Activated T-cell treated with anti-CD3 and anti-CD28 coated beads, Interleukin-2, amount 50 U/mL, for 1 hour (primary cell): ENCODE data around the gene SLC39A11.
"Not testable (repeated sequence)": the region's sequence is repeated elsewhere in the genome, so short reads cannot be mapped to it uniquely, and the experiment has no call there.

Source experiments
- DNase-seq: peaks from one replicate; pipeline ENCODE4 v3.0.0-alpha.2; 2020

The SLC39A11 gene

DNA sequence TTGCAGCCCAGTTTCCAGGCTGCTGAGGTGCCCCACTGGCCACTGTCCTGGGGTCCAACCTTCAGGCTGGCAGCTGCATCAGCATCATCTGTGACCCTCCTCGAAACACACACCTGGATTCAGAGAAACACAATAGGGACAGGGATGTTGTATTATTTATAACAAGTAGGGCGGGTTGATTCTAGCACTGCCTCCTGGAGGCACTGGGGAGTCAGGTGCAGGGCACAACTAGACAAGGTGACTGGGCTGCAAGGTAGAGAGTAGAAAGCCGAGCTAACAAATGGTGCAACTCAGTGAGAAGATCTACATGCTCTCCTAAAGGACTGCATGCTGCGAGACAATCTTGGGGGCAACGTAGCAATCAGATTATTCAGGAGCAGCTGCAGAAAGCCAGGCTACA is 317.3 kb downstream of the SLC39A11 start:
- no peak for DNase-seq

DNA sequence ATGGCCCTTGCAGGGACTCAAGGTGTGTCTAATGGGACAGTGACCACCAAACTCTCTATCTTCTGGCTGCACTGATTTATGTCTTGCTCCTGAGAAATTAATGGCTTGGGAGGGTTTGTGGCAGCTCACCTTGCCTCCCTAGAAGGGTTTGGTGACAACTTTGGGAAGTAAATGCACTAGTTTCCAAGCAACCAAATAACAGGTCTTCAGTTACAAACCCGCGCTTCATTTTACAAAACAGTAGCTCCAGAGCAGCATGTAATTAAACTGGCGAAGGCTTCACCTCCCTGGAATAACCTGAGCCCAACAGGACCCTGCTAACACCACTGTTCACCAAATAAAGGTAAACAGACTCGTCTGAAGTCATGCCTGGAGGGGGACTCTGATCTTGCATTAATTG is 318.3 kb downstream of the SLC39A11 start:
- no peak for DNase-seq

DNA sequence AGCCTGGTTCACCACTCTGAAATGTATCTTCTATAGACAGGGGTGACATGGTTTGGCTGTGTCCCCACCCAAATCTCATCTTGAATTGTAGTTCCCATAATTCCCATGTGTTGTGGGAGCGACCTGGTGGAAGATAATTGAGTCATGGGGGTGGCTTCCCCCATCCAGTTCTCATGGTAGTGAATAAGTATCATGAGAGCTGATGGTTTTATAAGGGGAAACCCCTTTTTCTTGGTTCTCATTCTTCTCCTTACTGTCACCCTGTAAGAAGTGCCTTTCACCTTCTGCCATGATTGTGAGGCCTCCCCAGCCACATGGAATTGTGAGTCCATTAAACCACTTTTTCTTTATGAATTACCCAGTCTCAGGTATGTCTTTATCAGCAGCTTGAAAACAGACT is 319.3 kb downstream of the SLC39A11 start:
- not testable (repeated sequence) for DNase-seq

DNA sequence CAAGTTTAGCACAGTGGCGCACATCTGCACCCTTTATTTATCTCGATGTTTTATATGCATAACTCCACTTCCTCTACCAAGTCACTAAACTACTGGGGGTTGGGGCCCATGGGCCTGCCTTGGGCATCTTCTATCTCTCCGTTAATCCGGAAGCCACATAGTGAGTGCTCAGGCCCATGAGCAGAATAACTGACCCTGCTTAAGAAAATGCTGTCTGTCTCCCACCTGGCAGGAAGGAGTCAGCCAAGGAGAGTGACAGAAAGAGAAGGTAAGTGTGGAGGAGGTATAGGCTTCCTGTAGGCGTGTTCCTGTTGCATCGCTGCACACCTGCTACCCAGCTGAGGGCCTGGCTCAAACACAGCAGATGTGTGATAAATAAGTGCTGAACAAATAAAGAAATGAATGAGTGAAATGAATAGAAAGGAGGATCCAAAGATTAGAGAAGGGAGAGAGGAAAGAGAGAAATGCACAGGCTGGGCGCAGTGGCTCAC is 320.1 kb downstream of the SLC39A11 start:
- DNase-seq: no peak

DNA sequence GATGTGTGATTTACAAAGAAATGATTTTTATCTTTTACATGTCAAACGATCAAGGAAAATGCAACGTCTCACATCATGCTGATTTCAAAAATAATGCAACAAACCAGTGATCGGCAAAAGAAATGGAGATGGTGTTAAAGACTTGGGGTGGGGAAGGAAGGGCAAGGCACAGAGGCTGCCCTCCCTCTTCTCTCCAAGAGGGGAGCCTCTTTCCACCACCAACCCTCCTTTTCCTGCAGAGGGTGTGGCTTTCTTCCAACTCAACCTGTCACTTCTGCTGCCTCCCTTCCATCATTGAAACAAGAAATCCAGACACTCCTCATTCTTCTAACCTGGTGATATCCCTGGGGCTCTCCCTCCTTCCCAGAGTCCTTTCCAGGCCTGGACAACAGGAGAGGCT is 320.8 kb downstream of the SLC39A11 start:
- DNase-seq: no peak

DNA sequence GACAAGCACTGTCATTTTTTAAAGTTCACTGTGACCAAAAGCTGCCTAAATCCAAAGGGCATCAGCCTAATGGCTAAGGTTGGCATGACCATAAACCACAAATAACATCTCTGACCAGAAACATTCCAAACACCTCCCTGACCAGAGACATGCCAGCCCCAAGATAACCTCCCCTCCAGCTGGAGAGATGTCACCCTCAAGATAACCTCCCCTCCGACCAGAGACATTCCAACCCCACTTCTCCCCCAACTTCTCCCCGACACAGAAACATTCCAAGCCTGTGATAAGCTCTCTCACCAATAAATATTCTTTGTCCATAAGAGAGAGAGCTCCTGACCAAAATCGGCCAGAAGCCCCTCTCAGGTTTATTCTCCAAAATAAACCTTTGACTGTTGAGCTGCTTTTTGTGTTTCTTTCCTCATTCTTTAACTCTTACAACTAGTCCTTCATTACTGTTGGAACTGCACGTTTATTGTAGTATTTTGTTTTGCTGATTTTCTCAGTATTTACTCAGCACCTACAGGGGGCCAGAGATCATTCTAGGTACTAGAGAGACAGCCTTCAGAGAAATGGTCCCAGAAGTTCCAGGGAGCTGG is 325.6 kb downstream of the SLC39A11 start:
- no peak for DNase-seq

DNA sequence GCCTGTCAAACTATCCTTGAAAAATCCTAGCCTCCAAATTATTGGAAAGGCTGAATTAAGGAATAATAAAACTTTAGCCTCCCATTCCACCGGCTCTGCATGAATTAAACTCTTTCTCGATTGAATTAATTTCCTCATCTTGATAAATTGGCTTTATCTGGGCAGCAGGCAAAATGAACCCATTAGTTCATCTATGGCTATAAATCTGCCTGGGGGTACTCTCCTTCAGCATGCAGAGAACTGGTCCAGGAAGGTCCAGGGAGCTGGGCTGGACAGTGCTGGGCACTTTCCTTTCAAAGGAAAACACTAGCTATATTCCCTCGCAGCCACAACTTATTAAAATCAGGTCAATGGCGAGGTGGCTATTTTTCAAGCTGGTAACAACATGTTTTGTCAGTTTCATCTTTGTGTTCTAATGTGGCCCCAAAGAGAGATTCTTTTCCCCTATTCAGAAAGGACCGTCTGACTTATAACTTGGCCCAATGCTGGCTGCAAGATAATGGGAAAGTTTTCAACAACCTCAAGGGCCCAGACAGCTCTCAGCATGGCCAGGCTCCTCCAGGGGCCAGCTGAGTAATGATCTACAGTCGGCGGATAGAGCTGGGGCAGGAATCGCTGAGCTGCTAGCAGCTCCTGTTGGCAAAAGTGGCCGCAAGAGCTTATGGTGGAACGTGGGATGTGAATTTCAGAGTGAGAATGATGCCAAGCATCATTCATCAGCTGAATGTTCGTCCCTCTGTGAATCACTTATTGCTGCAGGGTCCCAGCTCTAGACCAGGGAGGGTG is 326.9 kb downstream of the SLC39A11 start:
- DNase-seq: no peak

DNA sequence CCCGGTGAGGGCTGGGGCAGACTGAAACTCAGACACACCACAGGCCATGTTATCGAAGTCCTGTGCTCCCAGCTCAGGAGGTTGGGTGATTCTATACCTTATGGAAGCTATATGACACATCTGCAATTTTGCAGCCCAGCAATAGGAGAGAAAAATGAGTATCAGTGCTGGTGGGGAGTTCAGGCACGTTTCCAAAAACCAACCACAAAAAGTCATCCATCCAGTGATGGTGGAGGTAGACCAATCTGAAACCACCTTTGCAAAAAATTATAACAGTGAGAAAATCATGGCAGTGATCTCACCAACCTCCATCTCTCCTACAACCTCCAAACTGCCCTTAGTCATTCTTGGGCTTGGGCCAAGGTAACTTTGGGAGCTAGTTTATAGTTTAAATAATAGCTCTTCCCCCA is 327.9 kb downstream of the SLC39A11 start:
- DNase-seq: no peak

DNA sequence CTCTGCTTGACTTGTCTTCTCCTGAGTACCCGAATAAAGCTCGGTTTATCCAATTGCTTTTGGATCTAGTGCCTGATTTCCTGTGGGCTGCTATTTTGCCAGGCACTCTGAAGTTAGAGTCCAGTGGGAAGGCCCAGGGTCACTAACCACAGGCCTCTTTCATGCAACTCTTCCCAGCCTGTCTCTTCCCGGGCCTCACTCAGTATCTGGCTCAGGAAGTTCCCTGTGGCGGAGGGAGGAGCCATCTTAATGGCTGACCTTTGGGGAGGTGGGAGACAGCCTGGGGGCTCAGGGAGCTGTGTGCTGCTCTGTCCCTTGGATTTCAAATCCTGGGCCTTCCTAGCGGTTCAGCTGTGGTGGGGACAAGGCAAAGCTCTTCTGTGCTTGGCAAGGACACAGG is 328.5 kb downstream of the SLC39A11 start:
- no peak for DNase-seq

DNA sequence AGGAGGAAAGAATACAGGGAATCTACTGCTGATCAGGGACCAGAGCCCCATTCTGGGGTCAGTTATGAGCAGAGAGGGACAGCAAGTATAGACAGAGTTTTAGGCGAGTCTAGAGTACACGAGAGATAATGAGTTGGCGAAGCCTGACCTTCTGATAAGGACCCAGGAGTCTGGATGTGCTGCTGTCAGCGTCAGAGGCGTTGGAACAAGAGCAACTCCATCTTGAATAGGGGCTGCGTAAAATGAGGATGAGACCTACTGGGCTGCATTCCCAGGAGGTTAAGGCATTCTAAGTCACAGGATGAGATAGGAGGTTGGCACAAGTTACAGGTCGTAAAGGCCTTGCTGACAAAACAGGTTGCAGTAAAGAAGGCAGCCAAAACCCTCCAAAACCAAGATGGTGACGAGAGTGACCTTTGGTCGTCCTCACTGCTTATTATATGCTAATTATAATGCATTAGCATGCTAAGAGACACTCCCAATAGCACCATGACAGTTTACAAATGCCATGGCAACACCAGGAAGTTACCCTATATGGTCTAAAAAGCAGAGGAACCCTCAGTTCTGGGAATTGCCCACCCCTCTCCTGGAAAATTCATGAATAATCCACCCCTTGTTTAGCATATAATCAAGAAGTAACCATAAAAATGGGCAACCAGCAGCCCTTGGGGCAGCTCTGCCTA is 330.5 kb downstream of the SLC39A11 start:
- not testable (repeated sequence) for DNase-seq

DNA sequence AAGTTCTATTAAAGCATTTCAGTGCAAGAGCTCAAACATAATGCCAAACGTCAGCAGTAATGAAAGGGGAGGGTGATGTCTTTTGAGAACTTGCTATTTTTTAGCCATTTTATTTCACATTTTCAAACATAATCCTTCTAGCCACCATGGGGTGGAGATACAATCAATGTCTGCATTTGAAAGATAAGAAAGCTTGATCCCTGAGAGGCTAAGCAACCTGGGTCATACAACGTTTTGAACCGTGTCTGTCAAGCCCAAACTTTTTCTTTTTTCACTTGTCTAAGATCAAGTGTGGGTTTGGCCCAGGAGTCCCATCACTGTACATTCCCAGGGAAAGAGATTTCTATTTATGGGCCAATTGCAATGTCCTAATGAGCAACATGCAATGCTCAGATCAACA is 331.1 kb downstream of the SLC39A11 start:
- no peak for DNase-seq

DNA sequence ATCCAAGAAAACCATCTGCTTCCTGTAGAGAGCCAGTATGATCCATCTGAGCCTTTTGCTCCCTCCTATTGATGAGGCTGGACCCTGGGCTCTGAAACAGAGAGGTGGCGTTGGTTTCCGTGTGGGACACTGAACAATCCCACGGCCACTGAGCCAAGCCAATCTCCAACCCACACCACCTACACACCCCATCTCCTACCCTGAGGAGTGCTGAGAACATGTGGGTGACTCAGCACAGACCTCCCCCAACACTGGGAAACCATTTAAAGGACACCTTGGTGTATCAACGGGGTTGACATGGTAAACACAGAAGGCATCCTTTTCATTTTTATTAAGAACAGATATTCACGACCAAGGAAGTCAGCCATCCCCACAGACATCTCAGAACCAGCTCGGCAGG is 332.1 kb downstream of the SLC39A11 start:
- DNase-seq: no peak

DNA sequence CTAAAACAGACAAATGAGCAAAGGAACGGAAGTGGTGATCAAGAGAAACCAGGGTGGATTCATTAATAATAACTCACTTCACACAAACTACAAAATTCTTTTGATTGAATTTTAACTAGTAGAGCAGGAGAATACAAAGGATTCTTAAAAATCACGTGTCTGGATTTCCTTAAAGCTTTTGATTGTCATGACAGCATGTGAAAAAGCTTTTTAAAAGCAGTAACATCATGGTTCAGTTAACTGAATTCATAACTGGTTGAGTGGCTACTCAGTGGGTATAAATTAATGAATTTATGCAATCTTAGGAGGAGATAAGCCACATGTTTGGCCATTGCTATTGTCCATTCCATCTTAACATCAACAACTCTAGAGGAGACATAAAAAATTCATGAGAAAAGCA is 333.2 kb downstream of the SLC39A11 start:
- no peak for DNase-seq

DNA sequence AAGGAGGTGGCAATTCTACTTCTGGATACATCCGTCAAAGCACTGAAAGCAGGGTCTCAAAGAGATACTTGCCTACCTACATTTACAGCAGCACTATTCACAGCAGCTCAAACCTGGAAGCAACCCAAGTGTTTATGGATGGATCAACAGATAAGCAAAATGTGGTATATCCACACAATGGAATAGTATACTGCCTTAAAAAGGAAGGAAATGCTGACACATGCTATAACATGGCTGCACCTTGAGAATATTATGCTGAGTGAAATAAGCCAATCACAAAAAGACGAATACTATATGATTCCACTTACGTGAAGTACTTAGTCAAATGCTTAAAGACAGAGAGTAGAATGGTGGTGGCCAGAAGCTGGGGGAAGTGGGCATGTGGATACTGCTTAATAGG is 336.2 kb downstream of the SLC39A11 start:
- DNase-seq: no peak

DNA sequence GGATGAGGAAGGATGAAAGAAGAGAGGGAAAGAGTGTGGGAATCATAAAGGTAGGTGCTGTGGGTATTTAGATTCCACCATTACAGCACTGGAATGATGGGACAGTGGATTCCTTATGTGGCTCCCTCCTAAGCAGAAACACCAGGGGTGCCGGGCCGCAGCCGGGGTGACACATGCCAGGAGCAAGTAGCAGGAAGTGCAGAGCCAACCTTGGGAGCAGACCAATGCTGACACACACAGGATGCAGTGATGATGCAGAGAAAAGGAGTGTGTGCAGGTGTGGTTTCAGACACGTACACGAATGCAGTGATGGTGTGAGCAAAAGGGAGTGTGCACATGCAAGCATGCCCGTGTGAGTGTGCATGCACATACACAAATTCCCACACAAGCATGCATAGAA is 338.0 kb downstream of the SLC39A11 start:
- DNase-seq: no peak

DNA sequence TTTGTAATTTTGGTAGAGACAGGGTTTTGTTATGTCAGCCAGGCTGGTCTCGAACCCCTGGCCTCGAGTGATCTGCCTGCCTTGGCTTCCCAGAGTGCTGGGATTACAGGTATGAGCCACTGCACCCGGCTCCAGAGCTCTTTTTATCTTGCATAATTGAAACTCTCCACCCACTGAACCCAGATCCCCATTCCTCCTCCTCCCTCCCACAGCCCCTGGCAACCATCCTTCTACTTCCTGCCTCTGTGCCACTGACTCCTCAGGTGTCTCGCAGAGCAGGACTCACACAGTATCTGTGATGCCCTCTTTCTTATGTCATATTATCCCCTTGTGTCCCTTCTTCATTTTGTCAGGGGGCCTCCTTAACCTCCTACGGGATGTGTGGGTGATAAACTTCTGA is 340.7 kb downstream of the SLC39A11 start:
- no peak for DNase-seq

DNA sequence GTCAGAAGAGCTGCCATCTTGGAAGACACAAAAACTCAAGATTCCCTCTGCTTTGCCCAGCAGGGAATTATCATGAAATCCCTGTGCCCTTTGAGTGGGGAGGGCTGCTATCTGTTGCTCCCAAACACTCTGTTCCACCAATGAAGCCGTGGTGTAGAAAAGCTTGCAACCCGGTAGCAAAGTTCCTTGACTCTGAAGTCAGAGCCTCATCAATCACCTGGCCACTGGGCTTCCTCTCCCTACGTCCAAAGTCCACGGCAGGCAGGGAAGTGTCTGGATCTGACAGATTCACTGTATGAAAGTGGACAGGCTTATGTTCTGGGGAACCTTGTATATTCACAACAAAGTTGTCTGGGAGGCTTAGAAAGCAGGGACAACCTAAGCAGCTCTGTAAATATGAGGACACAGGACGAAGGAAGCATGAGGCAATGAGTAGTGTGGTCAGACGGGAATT is 343.3 kb downstream of the SLC39A11 start:
- no peak for DNase-seq

DNA sequence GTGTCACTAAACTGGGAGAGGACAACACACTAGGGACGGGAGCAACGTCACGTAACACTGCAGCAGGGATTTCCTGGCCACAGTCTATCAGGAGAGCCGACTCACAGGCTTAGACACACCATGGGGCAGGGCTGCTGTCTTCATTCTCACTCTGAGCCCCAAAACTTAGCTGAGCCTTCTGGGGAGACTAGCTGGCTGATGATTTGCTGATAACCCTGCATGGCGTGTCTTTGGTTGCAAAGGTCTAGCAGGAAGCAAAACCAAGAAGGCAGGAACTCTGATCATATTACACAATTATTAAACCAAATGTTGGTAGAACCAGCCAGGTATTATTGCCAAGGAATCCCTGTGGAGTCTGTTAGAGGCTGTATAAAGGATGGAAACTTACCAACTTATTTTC is 345.0 kb downstream of the SLC39A11 start:
- no peak for DNase-seq

DNA sequence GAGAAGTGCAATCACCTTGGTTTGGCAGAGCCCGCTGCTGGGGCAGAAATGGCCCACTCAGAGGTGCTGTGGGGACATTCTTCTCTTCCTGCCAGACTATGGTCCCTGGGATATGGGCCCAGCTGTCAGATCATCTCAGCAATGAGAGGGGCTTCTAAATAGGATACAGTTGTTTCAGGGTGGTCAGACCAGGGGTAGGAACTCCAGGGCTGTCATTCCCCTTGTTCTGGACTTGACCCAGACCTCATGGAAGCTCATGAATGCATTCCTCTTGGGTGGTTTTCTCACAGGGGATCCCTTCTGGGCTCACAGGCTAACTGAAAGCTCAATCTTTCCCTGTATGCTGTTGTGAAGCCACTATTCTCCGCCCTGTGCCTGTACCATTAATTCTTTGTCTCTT is 347.2 kb downstream of the SLC39A11 start:
- no peak for DNase-seq

DNA sequence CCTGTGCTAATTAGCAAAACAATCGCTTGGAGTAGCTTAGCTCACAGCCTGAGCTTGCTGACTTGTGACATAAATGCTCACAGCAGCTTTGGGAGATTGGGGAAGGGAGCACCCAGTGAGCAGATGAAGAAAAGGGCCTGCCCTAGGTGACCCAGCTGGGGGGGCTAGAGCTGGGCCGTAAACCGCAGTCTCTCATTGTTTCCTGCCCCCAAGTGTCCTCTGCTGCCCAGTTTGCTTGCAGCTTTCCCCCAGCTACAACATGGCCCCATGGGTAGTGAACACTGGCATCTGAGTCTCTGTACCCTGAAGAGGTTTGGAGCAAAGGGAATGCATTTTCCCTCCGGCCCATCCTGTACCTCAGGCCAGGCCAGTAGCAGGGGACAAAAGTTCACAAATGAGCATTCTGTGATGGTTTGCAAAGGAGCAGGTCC is 349.4 kb downstream of the SLC39A11 start:
- no peak for DNase-seq

DNA sequence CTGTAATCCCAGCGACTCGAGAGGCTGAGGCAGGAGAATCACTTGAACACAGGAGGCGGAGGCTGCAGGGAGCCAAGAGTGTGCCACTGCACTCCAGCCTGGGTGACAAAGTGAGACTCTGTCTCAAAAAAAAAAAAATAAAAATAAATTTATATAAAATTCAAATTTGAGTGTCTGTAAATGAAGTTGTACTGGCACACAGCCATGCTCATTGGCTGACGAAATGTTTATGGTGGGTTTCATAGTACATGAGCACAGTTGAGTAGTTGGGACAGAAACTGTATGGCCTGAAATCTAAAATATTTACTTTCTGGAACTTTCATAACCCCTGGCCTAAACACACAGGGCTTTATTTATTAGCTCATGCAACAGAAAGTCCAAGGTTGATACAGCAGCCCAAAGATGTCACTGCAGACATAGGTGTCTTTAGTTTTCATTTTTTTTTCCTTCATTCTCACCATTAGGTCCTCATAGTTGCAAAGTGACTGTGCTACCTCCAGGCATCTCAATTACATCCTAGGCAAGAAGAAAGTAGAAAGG is 355.3 kb downstream of the SLC39A11 start:
- DNase-seq: no peak

DNA sequence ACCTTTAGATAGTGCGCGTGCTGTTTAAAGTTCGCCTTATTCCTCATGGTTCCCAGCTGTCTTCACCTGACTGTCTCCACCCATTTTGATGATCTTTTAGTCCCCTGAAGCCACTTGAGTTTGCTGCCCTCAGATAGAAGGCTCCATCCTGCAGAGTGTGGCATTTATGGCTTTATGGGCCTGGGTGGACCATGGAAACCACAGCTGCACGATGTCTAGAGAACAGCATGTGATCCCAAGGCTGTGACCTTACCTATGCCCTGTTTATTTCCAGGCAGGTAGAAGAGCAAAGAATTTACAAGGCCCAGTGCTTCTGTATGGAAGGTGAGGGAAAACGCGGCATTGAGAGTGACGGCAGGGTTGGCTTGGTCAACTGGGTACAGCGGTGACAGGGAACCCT is 356.9 kb downstream of the SLC39A11 start:
- DNase-seq: no peak

DNA sequence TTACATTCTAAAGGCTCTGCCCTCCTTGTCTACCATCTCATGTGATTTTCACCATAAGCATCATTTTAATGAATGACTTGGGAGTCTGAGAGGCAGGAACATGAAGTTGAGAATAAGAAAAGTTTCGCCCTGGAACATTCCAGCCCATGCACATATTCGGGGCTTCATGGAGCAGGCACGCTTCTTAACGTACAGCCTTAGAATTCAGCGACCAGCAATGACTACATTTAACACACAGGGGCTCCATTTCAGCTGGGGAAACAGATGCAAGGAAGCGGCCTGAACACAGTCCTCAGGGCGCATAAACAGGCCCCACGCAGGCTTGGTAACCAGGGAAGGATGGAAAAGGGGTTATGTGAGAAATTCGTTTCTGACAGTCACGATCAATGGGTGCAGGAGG is 357.4 kb downstream of the SLC39A11 start:
- no peak for DNase-seq

DNA sequence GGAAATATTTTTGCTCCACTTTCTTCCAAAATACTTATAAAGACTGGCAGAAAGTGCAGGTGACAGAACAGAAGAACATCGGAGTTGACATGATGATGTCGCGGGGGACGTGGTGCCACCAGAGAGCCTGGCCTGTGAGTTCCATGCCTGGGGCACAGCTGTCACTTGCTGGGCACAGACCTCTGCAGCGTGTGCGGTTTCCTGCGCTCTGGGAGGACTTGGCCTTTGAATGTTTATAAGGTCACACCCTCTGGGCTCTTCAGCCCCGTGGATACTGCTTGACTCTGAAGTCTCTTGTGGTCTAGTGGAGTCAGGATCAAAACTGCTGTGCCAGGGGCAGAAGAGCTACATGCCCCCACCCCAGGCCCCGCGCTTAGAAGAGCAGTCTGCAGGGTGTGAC is 357.9 kb downstream of the SLC39A11 start:
- DNase-seq: no peak
